NOMO-1 (cell line): ENCODE data around the gene SPATA16.
"Not testable (repeated sequence)": the region's sequence is repeated elsewhere in the genome, so short reads cannot be mapped to it uniquely, and the experiment has no call there.

Experiments used
- DNase-seq, 2 experiments: peaks; one replicate each; lab custom pipeline; 2025; ENCODE audit not compliant: unreplicated experiment in 2 of 2; lab: John Stamatoyannopoulos, UW

Gene SPATA16

GRCh38 chr3:173140986-173141385 lies at the start of gene SPATA16:
Gene SPATA16, minus strand, starts transcription at chr3:173141235. Its CDS starts 23,504 bp downstream, at chr3:173117731.
- no peak for DNase-seq

DNA sequence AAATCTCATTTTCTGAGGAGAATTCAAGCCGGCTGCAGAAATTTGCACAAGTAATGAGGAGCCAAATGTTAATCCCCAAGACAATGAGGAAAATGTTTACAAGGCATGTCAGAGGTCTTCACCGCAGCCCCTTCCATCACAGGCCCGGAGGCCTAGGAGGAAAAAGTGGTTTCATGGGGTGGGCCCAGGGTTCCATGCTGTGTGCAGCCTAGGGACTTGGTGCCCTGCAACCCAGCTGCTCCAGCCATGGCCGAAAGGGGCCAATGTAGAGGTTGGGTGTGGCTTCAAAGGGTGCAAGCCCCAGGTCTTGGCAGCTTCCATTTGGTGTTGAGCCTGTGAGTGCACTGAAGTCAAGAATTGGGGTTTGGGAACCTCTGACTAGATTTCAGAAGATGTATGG lies 42.0 kb upstream of the SPATA16 start:
- not testable (repeated sequence) for DNase-seq

DNA sequence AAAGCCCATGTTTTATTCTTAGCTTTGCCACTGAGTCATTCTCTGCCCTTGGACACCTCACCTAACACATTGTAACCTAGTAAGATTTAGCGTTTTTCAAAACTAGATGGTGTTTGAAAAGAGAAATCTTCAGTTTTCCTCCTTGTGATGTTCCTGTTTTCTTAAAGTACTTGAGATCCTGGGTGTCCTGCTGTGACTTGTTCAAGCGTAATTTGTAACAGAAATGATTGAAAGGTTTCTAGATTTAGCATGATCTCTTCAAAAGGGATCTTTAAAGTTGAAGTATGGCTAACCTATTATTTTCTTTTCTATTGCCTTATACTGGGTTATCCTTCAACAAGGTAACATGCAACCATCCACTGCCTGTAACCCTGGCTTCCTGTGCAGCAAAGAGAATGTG lies 32.6 kb upstream of the SPATA16 start:
- DNase-seq, result no peak

DNA sequence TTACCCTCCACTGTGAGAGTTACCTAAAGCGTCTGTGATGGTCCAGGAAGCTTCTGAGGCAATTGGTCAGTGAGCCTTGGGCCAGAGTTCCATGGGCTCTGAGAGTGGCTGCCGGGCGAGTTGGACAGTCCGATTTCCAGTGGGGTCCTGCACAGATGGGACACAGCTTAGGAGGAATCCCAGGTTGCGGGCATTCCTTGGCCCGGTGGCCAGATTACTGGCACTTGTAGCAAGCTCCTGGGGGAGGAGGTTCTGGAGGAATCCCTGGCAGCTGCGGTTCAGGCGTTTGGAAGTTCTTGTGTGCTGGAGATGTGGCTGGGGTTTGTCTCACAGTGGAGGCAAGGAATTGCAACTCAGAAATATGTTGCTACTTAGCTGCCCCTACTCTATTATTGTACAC lies 18.1 kb upstream of the SPATA16 start:
- DNase-seq, result not testable (repeated sequence)

DNA sequence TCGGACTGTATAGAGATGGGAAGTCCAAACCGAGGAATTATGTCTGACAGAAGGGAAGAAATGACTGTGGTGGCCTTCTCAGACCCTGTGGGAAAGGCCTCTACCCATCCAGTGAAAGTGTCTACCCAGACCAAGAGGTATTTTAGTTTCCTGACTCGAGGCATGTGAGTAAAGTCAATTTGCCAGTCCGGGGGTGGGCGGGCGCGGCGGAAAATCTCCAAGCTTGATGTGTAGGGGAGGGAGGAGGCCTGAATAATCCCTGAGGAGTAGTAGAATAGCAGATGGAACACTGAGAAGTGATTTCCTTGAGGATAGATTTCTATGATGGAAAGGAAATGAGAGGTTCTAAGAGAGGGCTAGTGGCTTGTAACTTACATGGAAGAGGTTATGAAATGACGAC lies 15.5 kb upstream of the SPATA16 start:
- not testable (repeated sequence) for DNase-seq

- no peak for DNase-seq
Observed at GRCh38 chr3:173153631-173154030, 12.6 kb upstream of the SPATA16 start.

DNA sequence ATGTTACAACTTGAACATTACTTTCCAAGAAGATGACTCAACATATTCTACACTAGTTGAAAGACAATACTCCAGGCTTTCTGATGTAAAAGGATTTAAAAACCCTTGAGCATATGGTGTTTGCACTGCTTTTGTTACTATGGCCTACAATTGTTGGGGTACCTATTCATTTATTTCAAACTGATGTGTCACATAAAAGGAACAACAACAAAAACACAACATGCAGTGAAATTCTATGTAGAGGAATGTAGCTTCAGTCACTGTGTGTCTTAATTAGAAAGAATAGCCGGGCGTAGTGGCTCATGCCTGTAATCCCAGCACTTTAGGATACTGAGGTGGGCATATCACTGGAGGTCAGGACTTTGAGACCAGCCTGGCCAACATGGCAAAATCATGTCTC lies 1.6 kb downstream of the SPATA16 start:
- no peak for DNase-seq

DNA sequence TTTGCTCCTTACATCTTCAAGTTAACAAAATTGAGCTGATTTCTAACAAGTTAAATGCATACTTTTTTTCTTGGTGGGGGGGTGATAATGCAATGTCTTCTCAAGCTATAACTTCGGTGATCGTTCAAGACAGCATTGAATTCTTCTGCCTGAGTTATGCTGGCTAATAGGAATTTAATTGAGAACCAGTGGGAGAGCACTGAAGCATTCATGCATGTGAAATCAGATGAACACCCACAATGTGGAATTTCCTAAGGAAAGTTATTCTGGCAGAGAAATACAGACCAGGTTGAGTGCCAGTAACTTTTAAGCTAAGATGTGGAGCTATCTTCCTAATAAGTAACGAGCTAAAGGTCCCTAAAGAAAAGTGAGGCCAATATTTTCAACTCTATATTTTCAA lies 3.0 kb downstream of the SPATA16 start:
- DNase-seq, result no peak

DNA sequence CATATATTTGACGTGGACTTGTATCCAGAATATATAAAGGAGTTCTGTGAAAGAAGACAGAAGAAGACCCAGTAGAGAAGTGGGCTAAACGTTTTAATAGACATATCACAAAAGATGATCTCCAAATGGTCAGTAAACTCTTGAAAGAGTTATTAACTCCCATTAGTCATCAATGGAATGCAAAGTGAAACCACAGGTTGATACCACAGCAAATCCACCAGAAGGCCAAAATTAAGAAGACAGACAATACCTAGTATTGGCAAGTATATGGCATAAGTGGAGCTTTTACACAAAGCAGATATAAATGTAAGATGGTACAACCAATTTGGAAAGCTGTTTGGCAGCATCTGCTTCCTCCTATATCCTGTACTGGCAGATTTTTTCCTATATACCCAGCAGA lies 6.0 kb downstream of the SPATA16 start:
- no peak for DNase-seq

GRCh38 chr3:173128633-173129032 lies 12.4 kb downstream of the SPATA16 start:
- DNase-seq, result no peak

DNA sequence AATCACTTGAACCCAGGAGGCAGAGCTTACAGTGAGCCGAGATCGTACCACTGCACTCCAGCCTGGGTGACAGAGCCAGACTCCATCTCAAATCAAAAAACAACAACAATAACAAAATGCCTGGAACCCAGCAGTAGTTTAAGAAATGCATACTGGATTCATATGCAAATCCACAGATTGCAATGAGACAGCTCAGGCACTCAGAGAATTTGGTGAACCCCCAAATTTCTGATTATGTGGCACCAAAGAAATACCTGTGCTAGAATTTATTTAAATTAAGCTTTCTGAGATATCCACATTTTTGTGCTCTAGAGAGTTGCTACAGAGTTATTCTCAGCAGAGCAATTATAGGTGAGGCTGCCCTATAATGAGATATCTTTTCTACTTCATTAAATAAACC lies 29.7 kb downstream of the SPATA16 start:
- DNase-seq, result no peak

- DNase-seq, result no peak
Observed at GRCh38 chr3:173109143-173109542, 31.9 kb downstream of the SPATA16 start.

GRCh38 chr3:173103469-173103868 lies 37.6 kb downstream of the SPATA16 start:
- DNase-seq, result no peak

- no peak for DNase-seq
Observed at GRCh38 chr3:173098959-173099358, 42.1 kb downstream of the SPATA16 start.

- DNase-seq, result no peak
Observed at GRCh38 chr3:173096994-173097785, 43.8 kb downstream of the SPATA16 start.

DNA sequence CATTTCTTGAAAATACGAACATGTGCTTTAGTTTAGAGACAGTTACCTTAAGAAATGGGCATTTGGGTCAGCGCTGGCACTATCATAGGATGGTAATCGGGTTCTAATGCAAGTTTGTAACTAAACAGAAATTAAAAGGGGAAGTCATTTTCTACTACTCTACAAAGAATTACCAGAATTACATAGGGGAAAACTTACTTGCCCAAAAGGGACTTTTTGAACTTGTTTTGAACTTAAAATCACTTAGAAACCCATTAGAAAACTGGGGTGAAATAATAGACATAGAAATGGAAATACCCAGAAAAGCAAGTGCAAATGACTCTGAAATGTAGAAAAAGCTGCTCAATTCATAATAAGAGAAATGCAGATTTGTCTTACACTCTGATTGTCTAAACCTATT lies 44.9 kb downstream of the SPATA16 start:
- no peak for DNase-seq

- DNase-seq, result no peak
Observed at GRCh38 chr3:173092038-173092437, 49.0 kb downstream of the SPATA16 start.

GRCh38 chr3:173090492-173090891 lies 50.5 kb downstream of the SPATA16 start:
- DNase-seq, result no peak

GRCh38 chr3:173089283-173089682 lies 51.8 kb downstream of the SPATA16 start:
- DNase-seq, result no peak

- no peak for DNase-seq
Observed at GRCh38 chr3:173078525-173078924, 62.5 kb downstream of the SPATA16 start.

- no peak for DNase-seq
Observed at GRCh38 chr3:173066044-173067004, 74.7 kb downstream of the SPATA16 start.

- DNase-seq, result no peak
Observed at GRCh38 chr3:173065543-173065981, 75.5 kb downstream of the SPATA16 start.
